Aorta (tissue), 4 donors: ENCODE results near the gene TMEM156. TPM values are rescaled to one million over a fixed set of nuclear protein-coding genes. Genes with fewer than 3 reads are reported as not detected.

Experiments used
- polyA plus RNA-seq, 2 donors: library from polyadenylated mRNA; stranded (reverse); fragments of 200-250 nt; gene quantifications; one replicate each; pipeline ENCODE4 v1.2.3, GENCODE V29; 2013
- total RNA-seq, 2 donors: library from RNA; stranded (reverse); fragmentation: NEBNext Ultra II Directional; extraction: Animal tissue kit (Norgen Biotek cat#: 25700); gene quantifications; one replicate each; pipeline ENCODE4 v1.2.1, GENCODE V29; 2021
- donor health status: healthy with polysubstance abuse.
- donor health status: Bipolar disorder and iron deficiency.
- donor health status: DM: no; HTN: no; CAD: no.
- donor health status: DM: yes; HTN: yes; CAD: no.

Gene TMEM156
- total and polyA plus RNA-seq, 4 donors, result 0.05 to 0.52 (median 0.27) TPM

Other genes with a start within 250 kb of the TMEM156 start
- gene TLR10, start 249.4 kb downstream of the TMEM156 start, total RNA-seq, result 1 to 10 TPM in 1 of 2 donors, under 1 TPM in 1; 0.32 to 1.1 TPM
- not detected for gene TLR10, start 249.4 kb downstream of the TMEM156 start, polyA plus RNA-seq
- gene TLR1, start 227.6 kb downstream of the TMEM156 start, total RNA-seq, result 10 to 100 TPM; 18.1 to 29.7 TPM
- 1 to 10 TPM; 1.1 to 4.5 TPM for gene TLR1, start 227.6 kb downstream of the TMEM156 start, polyA plus RNA-seq
- gene TLR6, start 175.6 kb downstream of the TMEM156 start, total RNA-seq, result 10 to 100 TPM in 1 of 2 donors, 1 to 10 TPM in 1; 5.8 to 12.8 TPM
- gene TLR6, start 175.6 kb downstream of the TMEM156 start, polyA plus RNA-seq, result under 1 TPM; 0.33 to 0.75 TPM
- 100 to 1,000 TPM; 104 to 123 TPM for gene FAM114A1, start 164.6 kb downstream of the TMEM156 start, total RNA-seq
- 10 to 100 TPM; 49.6 to 57.5 TPM for gene FAM114A1, start 164.6 kb downstream of the TMEM156 start, polyA plus RNA-seq
- 10 to 100 TPM; 31.7 to 40.0 TPM for gene KLHL5, start 29.8 kb upstream of the TMEM156 start, total RNA-seq
- gene KLHL5, start 29.8 kb upstream of the TMEM156 start, polyA plus RNA-seq, result 10 to 100 TPM; 11.2 to 24.8 TPM
- gene WDR19, start 150.1 kb upstream of the TMEM156 start, total RNA-seq, result 10 to 100 TPM; 40.9 to 63.4 TPM
- gene WDR19, start 150.1 kb upstream of the TMEM156 start, polyA plus RNA-seq, result 10 to 100 TPM; 24.0 to 86.9 TPM